ENCODE measurements around the gene SFXN2.
A peak's percentile ranks its signal among the peaks of the same experiment; 100 is the strongest.

The SFXN2 gene

GRCh38 chr10:102777711-102778453 is 63.4 kb downstream of the SFXN2 start:
- peak overlapping the region; percentile 99 for H3K27ac ChIP-seq
- no peak for DNase-seq (ENCODE audit: low spot score)
- CTCF ChIA-PET: interaction anchor here (0.7 kb wide), 1 partner anchor 13 kb away, joined by 5 read pairs; no protein-coding TSS in a partner anchor
- no peak for TF ChIP-seq CTCF (conservative IDR thresholded peaks at IDR 0.05; ENCODE audit: low read depth)
- POLR2A ChIA-PET (ENCODE audit: low non-redundant PET): no interaction called here

- no peak for TF ChIP-seq CTCF (conservative IDR thresholded peaks at IDR 0.05; ENCODE audit: low read depth)
- CTCF ChIA-PET: interaction anchor here (0.6 kb wide), 1 partner anchor 554 kb away, joined by 3 read pairs; no protein-coding TSS in a partner anchor
- no peak for DNase-seq (ENCODE audit: low spot score)
- peak overlapping the region; percentile 89 for H3K27ac ChIP-seq
- POLR2A ChIA-PET (ENCODE audit: low non-redundant PET): no interaction called here
Observed at GRCh38 chr10:102778781-102779180, 64.3 kb downstream of the SFXN2 start.

- H3K27ac ChIP-seq: peak overlapping the region; percentile 89
- no peak for TF ChIP-seq CTCF (conservative IDR thresholded peaks at IDR 0.05; ENCODE audit: low read depth)
- peak; percentile 78 for DNase-seq (ENCODE audit: low spot score)
- POLR2A ChIA-PET (ENCODE audit: low non-redundant PET): no interaction called here
- CTCF ChIA-PET: interaction anchor here (0.6 kb wide), 1 partner anchor 721 kb away, joined by 3 read pairs; no protein-coding TSS in a partner anchor
Observed at GRCh38 chr10:102779680-102780526, 65.5 kb downstream of the SFXN2 start.

GRCh38 chr10:102780527-102780808 is 66.0 kb downstream of the SFXN2 start:
- TF ChIP-seq CTCF (conservative IDR thresholded peaks at IDR 0.05; ENCODE audit: low read depth): no peak
- DNase-seq (ENCODE audit: low spot score): no peak
- H3K27ac ChIP-seq: no peak overlapping the region
- ChIA-PET POLR2A (ENCODE audit: low non-redundant PET) (no interaction called here), CTCF (no interaction called here)

GRCh38 chr10:102781090-102781920 is 66.9 kb downstream of the SFXN2 start:
- ChIA-PET CTCF (interaction anchor here (1.1 kb wide), 1 partner anchor 54 kb away, joined by 3 read pairs; no protein-coding TSS in a partner anchor), POLR2A (ENCODE audit: low non-redundant PET) (no interaction called here)
- peak overlapping the region; percentile 98 for H3K27ac ChIP-seq
- DNase-seq (ENCODE audit: low spot score): no peak
- TF ChIP-seq CTCF (conservative IDR thresholded peaks at IDR 0.05; ENCODE audit: low read depth): no peak

All from RWPE1 (cell line).